Ascending aorta (tissue), 2 donors: ENCODE data around the gene XPO4. TPM values are rescaled to one million over a fixed set of nuclear protein-coding genes. Genes with fewer than 3 reads are reported as not detected.

Experiments used
- DNase-seq, 2 donors: peaks; one replicate each; pipeline ENCODE4 v3.0.0-alpha.2; 2019; ENCODE audit warnings: low spot score in 2 of 2
- H3K27ac ChIP-seq, 2 donors: fragments of 200-600 bp; sonication (generic); one replicate each; pipeline ENCODE4 v1.5.1; 2016 to 2017; ENCODE audit warnings: mild to moderate bottlenecking in 1 of 2
- H3K27me3 ChIP-seq: fragments of 200-600 bp; sonication (generic); one replicate; pipeline ENCODE4 v1.5.1; 2017
- H3K36me3 ChIP-seq, 2 donors: fragments of 200-600 bp; sonication (generic); one replicate each; pipeline ENCODE4 v1.5.1; 2016
- H3K4me1 ChIP-seq, 2 donors: fragments of 200-600 bp; sonication (generic); one replicate each; pipeline ENCODE4 v1.5.1; 2016 to 2017; ENCODE audit warnings: mild to moderate bottlenecking in 1 of 2
- H3K4me3 ChIP-seq, 2 donors: fragments of 200-600 bp; sonication (generic); one replicate each; pipeline ENCODE4 v1.5.1; 2016 to 2017; ENCODE audit warnings: mild to moderate bottlenecking in 1 of 2
- H3K9me3 ChIP-seq, 2 donors: fragments of 200-600 bp; sonication (generic); one replicate each; pipeline ENCODE4 v1.5.1; 2016
- CTCF ChIP-seq, 3 experiments: fragments of 200-600 bp in 2 of 3; fragments of 450-650 bp in 1 of 3; sonication (generic) in 2 of 3; IDR thresholded peaks; one replicate each; pipeline ENCODE4 v1.5.1; 2016 to 2019; ENCODE audit warnings: antibody characterized with exemption in 3 of 3, mild to moderate bottlenecking in 1 of 3, moderate library complexity in 1 of 3
- intact Hi-C: fragments of 100-400 bp; cut with DNase I; formaldehyde crosslinking; loops from one replicate; pipeline ENCODE4 v1.15.1; 2023
- total RNA-seq: library from RNA; depleted of rRNA; stranded (reverse); fragments of >200 nt; gene quantifications from one replicate; pipeline ENCODE4 v1.1.0, GENCODE V29; 2016

The XPO4 gene
- total RNA-seq, 1 donor from 2014 or later = 5.1 TPM

GRCh38 chr13:20814224-20814910 lies 88.2 kb downstream of the XPO4 start:
- TF ChIP-seq CTCF (IDR thresholded peaks at IDR 0.05) = no peak
- Histone ChIP-seq H3K4me3 (peak overlapping the region in 1 of 2 donors; percentile 38), H3K27me3 (no peaks in the 10 kb centered on the region), H3K36me3 (peaks cover 0 to 4% of the 10 kb centered on the region in 2 donors), H3K9me3 (no peaks in the 10 kb centered on the region), H3K27ac (peak overlapping the region; percentile 82 to 87), H3K4me1 (peaks cover 0 to 24% of the 10 kb centered on the region in 2 donors)
- intact Hi-C loops = loop anchor here (10.0 kb wide), 1 partner anchor 250 kb away; the partner anchor contains the start of gene LATS2
- DNase-seq = peak; percentile 67 to 96

- Histone ChIP-seq H3K36me3 (peaks cover 5 to 18% of the 10 kb centered on the region in 2 donors), H3K27ac (peak overlapping the region; percentile 82 to 87)
Observed at GRCh38 chr13:20812890-20813289, 89.7 kb downstream of the XPO4 start.

GRCh38 chr13:20810808-20811207 lies 91.7 kb downstream of the XPO4 start:
- no peaks in the 10 kb centered on the region for H3K9me3 ChIP-seq
- no peak overlapping the region for H3K4me3 ChIP-seq
- DNase-seq = no peak
- peaks cover 10 to 27% of the 10 kb centered on the region in 2 donors for H3K36me3 ChIP-seq
- H3K4me1 ChIP-seq = peaks cover 0 to 18% of the 10 kb centered on the region in 2 donors
- no peak overlapping the region for H3K27ac ChIP-seq
- H3K27me3 ChIP-seq = no peaks in the 10 kb centered on the region
- intact Hi-C loops = loop anchor here (10.0 kb wide), 1 partner anchor 254 kb away; the partner anchor contains the start of gene LATS2
- no peak for TF ChIP-seq CTCF (IDR thresholded peaks at IDR 0.05)

More at GRCh38 chr13:20812890-20813289, 89.7 kb downstream of the XPO4 start:
- H3K4me3 ChIP-seq = no peak overlapping the region
- intact Hi-C loops = loop anchor here (2.0 to 10.0 kb wide), 2 partner anchors 38 to 252 kb away; partner anchors contain the start of gene LATS2
- DNase-seq = no peak
- no peaks in the 10 kb centered on the region for H3K9me3 ChIP-seq
- H3K4me1 ChIP-seq = peaks cover 0 to 24% of the 10 kb centered on the region in 2 donors
- H3K27me3 ChIP-seq = no peaks in the 10 kb centered on the region
- no peak for TF ChIP-seq CTCF (IDR thresholded peaks at IDR 0.05)

- H3K4me3 ChIP-seq = no peak overlapping the region
- no peaks in the 10 kb centered on the region for H3K9me3 ChIP-seq
- H3K36me3 ChIP-seq = peaks cover 13 to 27% of the 10 kb centered on the region in 2 donors
- no peak for TF ChIP-seq CTCF (IDR thresholded peaks at IDR 0.05)
- peaks cover 0 to 9% of the 10 kb centered on the region in 2 donors for H3K4me1 ChIP-seq
- no peaks in the 10 kb centered on the region for H3K27me3 ChIP-seq
- intact Hi-C loops = no loop called here
- no peak overlapping the region for H3K27ac ChIP-seq
- DNase-seq = no peak
Observed at GRCh38 chr13:20808874-20809273, 93.7 kb downstream of the XPO4 start.

GRCh38 chr13:20803180-20803965 lies 99.2 kb downstream of the XPO4 start:
- no peak for TF ChIP-seq CTCF (IDR thresholded peaks at IDR 0.05)
- Histone ChIP-seq H3K36me3 (peaks cover 10 to 18% of the 10 kb centered on the region in 2 donors), H3K4me3 (no peak overlapping the region), H3K27me3 (no peaks in the 10 kb centered on the region), H3K9me3 (no peaks in the 10 kb centered on the region), H3K27ac (no peak overlapping the region), H3K4me1 (peaks cover 0 to 3% of the 10 kb centered on the region in 2 donors)
- intact Hi-C loops = no loop called here
- no peak for DNase-seq
